B cell (primary cell): ENCODE results near the gene ANKRD52. TPM values are rescaled to one million over a fixed set of nuclear protein-coding genes. Genes with fewer than 3 reads are reported as not detected.

Experiments used
- ATAC-seq: fragments of 200-7000 bp; cut with Tn5 transposase; one replicate; pipeline ENCODE4 v1.10.0; 2021; ENCODE audit warnings: low read depth, mild to moderate bottlenecking, moderate number of reproducible peaks, moderate library complexity
- CTCF ChIA-PET: fragments of 350-600 bp; sonication (Branson Sonifier 250); formaldehyde crosslinking; loops from one replicate; lab custom pipeline; 2021; ENCODE audit warnings: antibody characterized with exemption, inconsistent platforms; lab: Charles Lee
- POLR2A ChIA-PET: fragments of 350-600 bp; sonication (Branson Sonifier 250); formaldehyde crosslinking; loops from one replicate; lab custom pipeline; 2021; ENCODE audit warnings: antibody characterized with exemption; lab: Charles Lee
- DNase-seq: peaks from one replicate; pipeline ENCODE4 v3.0.0; 2013
- H2AFZ ChIP-seq: 2 replicates; pipeline ENCODE4 v1.6.1; 2012; ENCODE audit warnings: mild to moderate bottlenecking, low read depth, low read length; ENCODE audit not compliant: insufficient read depth, poor library complexity, severe bottlenecking
- H3K27ac ChIP-seq, 2 donors: 1 replicate in 1 of 2; 2 replicates in 1 of 2; pipeline ENCODE4 v1.5.1; 2012 to 2013; ENCODE audit warnings: low read length in 2 of 2, mild to moderate bottlenecking in 2 of 2, moderate library complexity in 1 of 2
- H3K27me3 ChIP-seq, 4 experiments: fragments of 200-600 bp in 1 of 4; sonication (generic) in 1 of 4; replicated peaks in 1 of 4; 1 replicate in 2 of 4; 2 replicates in 2 of 4; pipeline versions ENCODE4 v1.6.1 to v1.7.0; 2013 to 2016; ENCODE audit warnings: low read length in 3 of 4, mild to moderate bottlenecking in 2 of 4, mixed read lengths in 1 of 4, moderate library complexity in 1 of 4; ENCODE audit not compliant: insufficient read depth in 4 of 4, control insufficient read depth in 3 of 4; ENCODE audit errors: control extremely low read depth in 1 of 4
- H3K36me3 ChIP-seq, 2 experiments: replicated peaks in 1 of 2; 1 replicate in 1 of 2; 2 replicates in 1 of 2; pipeline versions ENCODE4 v1.6.1 to v1.7.1; 2013; ENCODE audit warnings: low read length in 1 of 2; ENCODE audit not compliant: insufficient read depth in 2 of 2, control insufficient read depth in 1 of 2; ENCODE audit errors: control extremely low read depth in 1 of 2, extremely low read depth in 1 of 2
- H3K4me1 ChIP-seq, 2 donors: fragments of 200-600 bp in 1 of 2; sonication (generic) in 1 of 2; 1 replicate in 1 of 2; 2 replicates in 1 of 2; pipeline versions ENCODE4 v1.5.1 to v1.6.1; 2013 to 2017; ENCODE audit warnings: low read length in 2 of 2; ENCODE audit not compliant: control insufficient read depth in 2 of 2, insufficient read depth in 2 of 2
- H3K4me2 ChIP-seq: replicated peaks from 2 replicates; pipeline ENCODE3; 2012; ENCODE audit warnings: mild to moderate bottlenecking, low read depth, low read length; ENCODE audit not compliant: poor library complexity, severe bottlenecking
- H3K4me3 ChIP-seq, 5 experiments: fragments of 200-600 bp in 1 of 5; sonication (generic) in 1 of 5; 1 replicate in 3 of 5; 2 replicates in 2 of 5; pipeline versions ENCODE4 v1.5.1 to v1.7.0; 2011 to 2016; ENCODE audit warnings: low read length in 4 of 5, mild to moderate bottlenecking in 4 of 5, low read depth in 2 of 5, control low read depth in 1 of 5, moderate library complexity in 1 of 5; ENCODE audit not compliant: insufficient read depth in 1 of 5; ENCODE audit errors: control extremely low read depth in 1 of 5, extremely low read depth in 1 of 5
- H3K79me2 ChIP-seq: fragments of 200-600 bp; sonication (generic); one replicate; pipeline ENCODE4 v1.6.0; 2016; ENCODE audit warnings: low read length; ENCODE audit not compliant: control insufficient read depth, insufficient read depth
- H3K9ac ChIP-seq: fragments of 200-600 bp; sonication (generic); 2 replicates; pipeline ENCODE4 v1.6.1; 2017; ENCODE audit warnings: mild to moderate bottlenecking, low read length, moderate library complexity
- H3K9me3 ChIP-seq, 3 donors: one replicate each; pipeline versions ENCODE4 v1.6.1 to v1.7.1; 2013; ENCODE audit warnings: low read length in 2 of 3; ENCODE audit not compliant: control insufficient read depth in 2 of 3, insufficient read depth in 1 of 3; ENCODE audit errors: control extremely low read depth in 1 of 3
- H4K20me1 ChIP-seq: 2 replicates; pipeline ENCODE4 v1.6.0; 2012; ENCODE audit warnings: mild to moderate bottlenecking, low read length; ENCODE audit not compliant: insufficient read depth, control insufficient read depth, poor library complexity, severe bottlenecking
- H3K27ac Mint-ChIP-seq: one replicate; pipeline ENCODE4 v1.8.0; 2021; ENCODE audit warnings: mixed read lengths
- H3K27me3 Mint-ChIP-seq: one replicate; pipeline ENCODE4 v1.8.0; 2021; ENCODE audit warnings: mixed read lengths
- H3K4me1 Mint-ChIP-seq: one replicate; pipeline ENCODE4 v1.8.0; 2021; ENCODE audit warnings: mixed read lengths
- H3K4me3 Mint-ChIP-seq: one replicate; pipeline ENCODE4 v1.8.0; 2021; ENCODE audit warnings: mixed read lengths
- H3K9me3 Mint-ChIP-seq: one replicate; pipeline ENCODE4 v1.8.0; 2022; ENCODE audit warnings: mixed read lengths; ENCODE audit not compliant: insufficient read depth
- CTCF ChIP-seq: fragments of 200-600 bp; IDR thresholded peaks from one replicate; pipeline ENCODE4 v1.8.0; 2022; ENCODE audit warnings: antibody characterized with exemption, mild to moderate bottlenecking
- EZH2 ChIP-seq: IDR thresholded peaks from 2 replicates; pipeline ENCODE4 v1.6.1; 2012; ENCODE audit warnings: borderline replicate concordance, low read depth, mild to moderate bottlenecking, moderate library complexity, low read length; ENCODE audit not compliant: insufficient read depth, poor library complexity, severe bottlenecking
- WGBS: methylation state at CpG from one replicate; pipeline ENCODE4 v1.1.5; 2013; ENCODE audit warnings: missing lambda C conversion rate; ENCODE audit not compliant: insufficient coverage; 5-methylcytosine and 5-hydroxymethylcytosine counted together
- intact Hi-C: fragments of 100-400 bp; cut with micrococcal nuclease; formaldehyde crosslinking; loops from one replicate; pipeline ENCODE4 v1.10.0; 2022
- polyA plus RNA-seq: library from polyadenylated mRNA; depleted of rRNA; stranded (reverse); fragments of >200 nt; gene quantifications from 2 replicates; pipeline ENCODE4 v1.2.3, GENCODE V29; 2012
- total RNA-seq, 2 donors: library from RNA; stranded (reverse); fragments of 120-200 nt in 1 of 2; gene quantifications; 1 replicate in 1 of 2; 2 replicates in 1 of 2; pipeline versions ENCODE4 v1.2.3 to v1.2.4, GENCODE V29; 2013 to 2022

ANKRD52 gene
- total and polyA plus RNA-seq, 2 donors (not counting 1 experiment from before 2014, with no cell fraction given): 17.9 to 46.5 TPM

- POLR2A ChIA-PET: no interaction called here
- Histone ChIP-seq H3K4me2 (no peak overlapping the region), H3K9ac (no peak overlapping the region), H3K27me3 (no peaks in the 10 kb centered on the region), H4K20me1 (no peaks in the 10 kb centered on the region), H3K4me3 (no peak overlapping the region), H3K79me2 (no peaks in the 10 kb centered on the region), H3K9me3 (no peaks in the 10 kb centered on the region), H3K27ac (no peak overlapping the region), H3K4me1 (peaks cover 0 to 5% of the 10 kb centered on the region in 2 donors), H2AFZ (no peak overlapping the region), H3K36me3 (peaks cover 0 to 25% of the 10 kb centered on the region in 2 experiments)
- Mint-ChIP-seq H3K27ac (no peak overlapping the region), H3K4me1 (peaks cover 8% of the 10 kb centered on the region), H3K9me3 (no peaks in the 10 kb centered on the region), H3K27me3 (no peaks in the 10 kb centered on the region), H3K4me3 (no peak overlapping the region)
- no peak for DNase-seq
- CTCF ChIA-PET: interaction anchor here (0.9 kb wide), 1 partner anchor 56 kb away, joined by 3 read pairs; no protein-coding TSS in a partner anchor
- no peak for TF ChIP-seq EZH2
- no peak for TF ChIP-seq CTCF
- intact Hi-C loops: no loop called here
- no peak for ATAC-seq
- 72% methylated on average over 4 of the region's 11 CpGs for WGBS
Measured at GRCh38 chr12:56237552-56237951, 20.6 kb downstream of the ANKRD52 start.

- no peaks in the 10 kb centered on the region for H3K4me1 ChIP-seq
- Mint-ChIP-seq H3K27me3 (no peaks in the 10 kb centered on the region), H3K4me1 (peaks cover 2% of the 10 kb centered on the region), H3K4me3 (no peak overlapping the region), H3K9me3 (no peaks in the 10 kb centered on the region), H3K27ac (no peak overlapping the region)
- no peak for TF ChIP-seq CTCF
- TF ChIP-seq EZH2: no peak
- no peaks in the 10 kb centered on the region for H3K9me3 ChIP-seq
- ChIA-PET POLR2A (no interaction called here), CTCF (interaction anchor here (0.9 kb wide), 1 partner anchor 55 kb away, joined by 3 read pairs; no protein-coding TSS in a partner anchor)
- WGBS: 94% methylated on average over 2 of the region's 5 CpGs
- no peak overlapping the region for H3K27ac ChIP-seq
- no peak overlapping the region for H3K4me2 ChIP-seq
- peaks cover 0 to 20% of the 10 kb centered on the region in 2 experiments for H3K36me3 ChIP-seq
- ATAC-seq: no peak
- no peaks in the 10 kb centered on the region for H3K27me3 ChIP-seq
- H3K4me3 ChIP-seq: no peak overlapping the region
- intact Hi-C loops: no loop called here
- H3K79me2 ChIP-seq: no peaks in the 10 kb centered on the region
- no peaks in the 10 kb centered on the region for H4K20me1 ChIP-seq
- H2AFZ ChIP-seq: no peak overlapping the region
- no peak for DNase-seq
- H3K9ac ChIP-seq: no peak overlapping the region
Measured at GRCh38 chr12:56236985-56237384, 21.2 kb downstream of the ANKRD52 start.
